Osteoblast (primary cell): ENCODE results near the gene OAS3. TPM values are rescaled to one million over a fixed set of nuclear protein-coding genes. Genes with fewer than 3 reads are reported as not detected.

ENCODE experiments used
- DNase-seq: peaks from one replicate; pipeline ENCODE4 v3.0.0; 2011; ENCODE audit warnings: low spot score, mixed read lengths; ENCODE audit not compliant: insufficient read length; ENCODE audit errors: missing footprints
- H2AFZ ChIP-seq: 2 replicates; pipeline ENCODE4 v1.6.0; 2011; ENCODE audit warnings: mild to moderate bottlenecking, low read length
- H3K27ac ChIP-seq: 2 replicates; pipeline ENCODE4 v1.5.1; 2011; ENCODE audit warnings: mild to moderate bottlenecking, low read depth, low read length, moderate library complexity
- H3K27me3 ChIP-seq: 2 replicates; pipeline ENCODE4 v1.6.0; 2012; ENCODE audit warnings: mild to moderate bottlenecking, control low read depth, inconsistent platforms, low read length, moderate library complexity; ENCODE audit not compliant: insufficient read depth
- H3K36me3 ChIP-seq: 2 replicates; pipeline ENCODE4 v1.5.1; 2011; ENCODE audit warnings: mild to moderate bottlenecking, low read length, control low read depth, moderate library complexity; ENCODE audit not compliant: insufficient read depth
- H3K4me1 ChIP-seq: 2 replicates; pipeline ENCODE4 v1.5.1; 2011; ENCODE audit warnings: mild to moderate bottlenecking, low read length, control low read depth, moderate library complexity; ENCODE audit not compliant: insufficient read depth
- H3K4me2 ChIP-seq: 2 replicates; pipeline ENCODE4 v1.6.0; 2011; ENCODE audit warnings: mild to moderate bottlenecking, low read length; ENCODE audit not compliant: insufficient read depth
- H3K4me3 ChIP-seq: fragments of 200-600 bp; sonication (generic); 3 replicates; pipeline ENCODE4 v1.5.1; 2012; ENCODE audit warnings: mild to moderate bottlenecking, low read length, inconsistent platforms; ENCODE audit not compliant: insufficient read depth
- H3K79me2 ChIP-seq: 2 replicates; pipeline ENCODE4 v1.6.0; 2012; ENCODE audit warnings: mild to moderate bottlenecking, low read length, control low read depth, inconsistent platforms; ENCODE audit not compliant: insufficient read depth
- H3K9me3 ChIP-seq: 2 replicates; pipeline ENCODE4 v1.5.1; 2011; ENCODE audit warnings: low read depth, low read length, control low read depth
- H4K20me1 ChIP-seq: 2 replicates; pipeline ENCODE4 v1.6.0; 2012; ENCODE audit warnings: mild to moderate bottlenecking, low read length, control low read depth; ENCODE audit not compliant: insufficient read depth
- total RNA-seq: library from RNA; depleted of rRNA; stranded (reverse); fragments of >200 nt; gene quantifications from 2 replicates; pipeline ENCODE4 v1.2.3, GENCODE V29; 2012
- TF ChIP-seq, protein P1 (sequence below): IDR thresholded peaks from 2 replicates; pipeline ENCODE4 v1.5.1; 2011; ENCODE audit warnings: mild to moderate bottlenecking, low read depth, low read length, moderate library complexity; ENCODE audit errors: extremely low read depth

Gene OAS3
- total RNA-seq, 1 donor, result 6.9 TPM

- Histone ChIP-seq H3K4me2 (no peak overlapping the region), H3K4me3 (no peak overlapping the region), H3K9me3 (no peaks in the 10 kb centered on the region), H3K36me3 (no peaks in the 10 kb centered on the region), H3K27ac (no peak overlapping the region), H4K20me1 (no peaks in the 10 kb centered on the region), H2AFZ (no peak overlapping the region), H3K4me1 (peaks cover 6% of the 10 kb centered on the region), H3K27me3 (no peaks in the 10 kb centered on the region), H3K79me2 (no peaks in the 10 kb centered on the region)
- no peak for DNase-seq
- TF ChIP-seq, protein P1, sequence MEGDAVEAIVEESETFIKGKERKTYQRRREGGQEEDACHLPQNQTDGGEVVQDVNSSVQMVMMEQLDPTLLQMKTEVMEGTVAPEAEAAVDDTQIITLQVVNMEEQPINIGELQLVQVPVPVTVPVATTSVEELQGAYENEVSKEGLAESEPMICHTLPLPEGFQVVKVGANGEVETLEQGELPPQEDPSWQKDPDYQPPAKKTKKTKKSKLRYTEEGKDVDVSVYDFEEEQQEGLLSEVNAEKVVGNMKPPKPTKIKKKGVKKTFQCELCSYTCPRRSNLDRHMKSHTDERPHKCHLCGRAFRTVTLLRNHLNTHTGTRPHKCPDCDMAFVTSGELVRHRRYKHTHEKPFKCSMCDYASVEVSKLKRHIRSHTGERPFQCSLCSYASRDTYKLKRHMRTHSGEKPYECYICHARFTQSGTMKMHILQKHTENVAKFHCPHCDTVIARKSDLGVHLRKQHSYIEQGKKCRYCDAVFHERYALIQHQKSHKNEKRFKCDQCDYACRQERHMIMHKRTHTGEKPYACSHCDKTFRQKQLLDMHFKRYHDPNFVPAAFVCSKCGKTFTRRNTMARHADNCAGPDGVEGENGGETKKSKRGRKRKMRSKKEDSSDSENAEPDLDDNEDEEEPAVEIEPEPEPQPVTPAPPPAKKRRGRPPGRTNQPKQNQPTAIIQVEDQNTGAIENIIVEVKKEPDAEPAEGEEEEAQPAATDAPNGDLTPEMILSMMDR, result no peak
These were observed 1.3 kb upstream of the OAS3 start for GRCh38 chr12:112936927-112937326.

DNA sequence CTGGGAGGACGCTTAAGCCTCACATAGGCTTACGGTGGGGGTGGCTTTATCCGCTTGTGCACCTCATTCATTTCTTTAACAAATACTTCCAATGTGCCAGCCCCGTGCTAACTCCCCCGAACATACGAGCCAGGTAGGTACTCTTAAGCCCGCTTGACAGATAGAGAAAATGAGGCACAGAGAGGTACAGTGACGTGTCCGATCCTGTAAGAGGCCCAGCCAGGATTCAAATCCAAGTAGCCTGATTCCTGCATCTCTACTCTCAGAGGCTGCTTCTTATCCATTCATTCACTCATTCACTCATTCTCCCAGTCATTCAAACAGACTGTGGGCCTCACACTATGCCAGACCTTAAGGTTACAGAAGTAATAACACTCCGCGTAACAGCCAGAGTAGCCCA lies 477 bp downstream of the OAS3 start:
- Histone ChIP-seq H3K4me3 (peak overlapping the region; percentile 84), H3K9me3 (no peaks in the 10 kb centered on the region), H2AFZ (peak overlapping the region; percentile 91), H3K79me2 (no peaks in the 10 kb centered on the region), H3K36me3 (no peaks in the 10 kb centered on the region), H3K4me2 (peak overlapping the region; percentile 99), H3K4me1 (peaks cover 6% of the 10 kb centered on the region), H3K27me3 (no peaks in the 10 kb centered on the region), H4K20me1 (no peaks in the 10 kb centered on the region), H3K27ac (no peak overlapping the region)
- no peak for DNase-seq
- TF ChIP-seq, protein P1, result no peak

- H3K27me3 ChIP-seq, result no peaks in the 10 kb centered on the region
- peaks cover 6% of the 10 kb centered on the region for H3K4me1 ChIP-seq
- no peaks in the 10 kb centered on the region for H3K79me2 ChIP-seq
- TF ChIP-seq, protein P1, result no peak
- H3K27ac ChIP-seq, result no peak overlapping the region
- no peak overlapping the region for H2AFZ ChIP-seq
- H3K9me3 ChIP-seq, result no peaks in the 10 kb centered on the region
- no peak for DNase-seq
- no peak overlapping the region for H3K4me2 ChIP-seq
- H3K4me3 ChIP-seq, result no peak overlapping the region
- no peaks in the 10 kb centered on the region for H4K20me1 ChIP-seq
- H3K36me3 ChIP-seq, result no peaks in the 10 kb centered on the region
These were observed 1.6 kb downstream of the OAS3 start for GRCh38 chr12:112939761-112940381.

GRCh38 chr12:112941528-112942335 lies 3.5 kb downstream of the OAS3 start:
- H3K4me1 ChIP-seq, result peaks cover 6% of the 10 kb centered on the region
- H2AFZ ChIP-seq, result no peak overlapping the region
- no peaks in the 10 kb centered on the region for H4K20me1 ChIP-seq
- TF ChIP-seq, protein P1, result no peak
- H3K36me3 ChIP-seq, result no peaks in the 10 kb centered on the region
- DNase-seq, result no peak
- H3K4me3 ChIP-seq, result no peak overlapping the region
- H3K4me2 ChIP-seq, result no peak overlapping the region
- no peaks in the 10 kb centered on the region for H3K9me3 ChIP-seq
- no peaks in the 10 kb centered on the region for H3K79me2 ChIP-seq
- H3K27me3 ChIP-seq, result no peaks in the 10 kb centered on the region
- H3K27ac ChIP-seq, result no peak overlapping the region
